SK-N-SH treated with all-trans-retinoic acid at 6 μM for 48 hours (cell line): ENCODE measurements around the gene SEC22A.

Source experiments
- GLIS3 ChIP-seq: fragments of 250-450 bp; sonication (Bioruptor Pico); IDR thresholded peaks from 2 replicates; pipeline ENCODE4 v1.5.0; 2020; ENCODE audit warnings: mild to moderate bottlenecking, moderate library complexity
- PATZ1 ChIP-seq: fragments of 250-450 bp; sonication (Bioruptor Pico); IDR thresholded peaks from 2 replicates; pipeline ENCODE4 v1.8.0; 2020; ENCODE audit warnings: mild to moderate bottlenecking, moderate library complexity, borderline replicate concordance
- RARB ChIP-seq: fragments of 250-450 bp; sonication (Bioruptor Pico); IDR thresholded peaks from 2 replicates; pipeline ENCODE4 v1.8.0; 2021; ENCODE audit warnings: mild to moderate bottlenecking, moderate library complexity
- ZFP30 ChIP-seq: fragments of 450-650 bp; formaldehyde crosslinking; IDR thresholded peaks from 2 replicates; pipeline ENCODE4 v1.5.0; 2022; ENCODE audit warnings: mild to moderate bottlenecking, moderate library complexity
- ZNF8 ChIP-seq: fragments of 450-650 bp; formaldehyde crosslinking; IDR thresholded peaks from 2 replicates; pipeline ENCODE4 v1.5.0; 2020; ENCODE audit warnings: mild to moderate bottlenecking, moderate library complexity
- TF ChIP-seq, protein P1 (sequence below): fragments of 250-450 bp; sonication (Bioruptor Pico); IDR thresholded peaks from 2 replicates; pipeline ENCODE4 v1.5.1; 2020; ENCODE audit warnings: low read depth, mild to moderate bottlenecking, moderate library complexity

DNA sequence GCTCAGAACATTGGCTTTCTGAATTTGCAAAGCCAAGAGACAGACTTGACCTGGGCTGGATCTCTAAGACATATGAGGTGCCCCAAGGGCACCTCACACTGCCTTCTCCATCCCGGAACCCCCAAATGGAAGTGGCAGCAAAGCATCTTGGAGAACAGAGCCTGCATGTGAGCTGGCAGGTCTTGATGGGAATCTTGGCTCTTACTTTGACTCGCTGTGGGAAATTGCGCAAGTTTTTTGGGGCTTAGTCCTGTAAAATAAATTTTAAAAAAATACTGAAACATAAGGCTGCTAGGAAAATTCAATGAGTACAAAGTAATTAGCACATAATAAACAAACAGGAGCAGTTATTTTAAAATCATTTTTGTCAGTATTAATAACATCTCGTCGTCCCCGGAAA is 13.7 kb upstream of the SEC22A start:
- TF ChIP-seq PATZ1 (CRISPR knock-in tag) (no peak), ZNF8 (CRISPR knock-in tag) (no peak), RARB (CRISPR knock-in tag) (no peak), GLIS3 (no peak), ZFP30 (CRISPR knock-in tag) (no peak)
- TF ChIP-seq, protein P1, sequence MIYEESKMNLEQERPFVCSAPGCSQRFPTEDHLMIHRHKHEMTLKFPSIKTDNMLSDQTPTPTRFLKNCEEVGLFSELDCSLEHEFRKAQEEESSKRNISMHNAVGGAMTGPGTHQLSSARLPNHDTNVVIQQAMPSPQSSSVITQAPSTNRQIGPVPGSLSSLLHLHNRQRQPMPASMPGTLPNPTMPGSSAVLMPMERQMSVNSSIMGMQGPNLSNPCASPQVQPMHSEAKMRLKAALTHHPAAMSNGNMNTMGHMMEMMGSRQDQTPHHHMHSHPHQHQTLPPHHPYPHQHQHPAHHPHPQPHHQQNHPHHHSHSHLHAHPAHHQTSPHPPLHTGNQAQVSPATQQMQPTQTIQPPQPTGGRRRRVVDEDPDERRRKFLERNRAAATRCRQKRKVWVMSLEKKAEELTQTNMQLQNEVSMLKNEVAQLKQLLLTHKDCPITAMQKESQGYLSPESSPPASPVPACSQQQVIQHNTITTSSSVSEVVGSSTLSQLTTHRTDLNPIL (CRISPR knock-in tag) = no peak
